GM19455 (cell line): ENCODE measurements around the gene DNAJC1.

Source experiments
- ATAC-seq: cut with Tn5 transposase; IDR thresholded peaks from one replicate; pipeline ENCODE4 v1.9.1; 2021; ENCODE audit not compliant: unreplicated experiment

Gene DNAJC1

DNA sequence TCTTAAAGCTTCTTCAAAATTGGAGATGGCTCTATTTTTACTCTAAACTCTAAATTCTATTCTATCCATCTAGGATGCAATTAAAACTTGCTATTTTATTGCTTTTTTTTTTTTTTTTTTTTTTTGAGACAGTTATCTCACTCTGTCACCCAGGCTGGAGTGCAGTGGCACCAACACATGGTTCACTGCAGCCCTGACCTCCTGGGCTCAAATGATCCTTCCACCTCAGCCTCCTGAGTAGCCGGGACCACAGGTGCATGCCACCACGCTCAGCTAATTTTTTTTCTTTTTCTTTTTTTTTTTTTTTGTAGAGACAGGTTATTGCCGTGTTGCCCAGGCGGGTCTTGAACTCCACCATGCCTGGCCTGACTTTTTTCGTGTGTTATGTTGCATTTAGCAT lies 41.2 kb downstream of the DNAJC1 start:
- ATAC-seq = no peak

DNA sequence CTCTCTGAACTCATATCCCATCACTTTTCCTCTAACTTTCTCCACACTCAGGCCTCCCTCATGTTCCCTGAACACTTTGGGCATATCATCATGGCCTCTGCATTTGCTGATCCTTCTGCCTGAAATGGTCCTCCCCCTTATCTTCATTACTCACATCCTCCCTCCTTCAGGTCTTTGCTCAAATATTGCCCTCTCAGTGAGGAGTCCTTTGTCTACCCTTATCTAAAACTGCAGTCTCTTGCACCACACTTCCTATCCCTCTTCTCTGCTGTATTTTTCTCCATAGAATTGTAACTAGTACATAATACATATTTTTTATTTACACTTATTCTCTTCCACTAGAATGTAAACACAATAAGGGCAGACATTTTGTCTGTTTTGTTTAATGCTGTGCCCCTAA lies 41.7 kb downstream of the DNAJC1 start:
- ATAC-seq = no peak

- no peak for ATAC-seq
These were observed 43.5 kb downstream of the DNAJC1 start for GRCh38 chr10:21959998-21960397.

GRCh38 chr10:21954690-21955089 lies 48.8 kb downstream of the DNAJC1 start:
- no peak for ATAC-seq

GRCh38 chr10:21954132-21954531 lies 49.4 kb downstream of the DNAJC1 start:
- no peak for ATAC-seq

GRCh38 chr10:21953585-21954057 lies 49.9 kb downstream of the DNAJC1 start:
- no peak for ATAC-seq

DNA sequence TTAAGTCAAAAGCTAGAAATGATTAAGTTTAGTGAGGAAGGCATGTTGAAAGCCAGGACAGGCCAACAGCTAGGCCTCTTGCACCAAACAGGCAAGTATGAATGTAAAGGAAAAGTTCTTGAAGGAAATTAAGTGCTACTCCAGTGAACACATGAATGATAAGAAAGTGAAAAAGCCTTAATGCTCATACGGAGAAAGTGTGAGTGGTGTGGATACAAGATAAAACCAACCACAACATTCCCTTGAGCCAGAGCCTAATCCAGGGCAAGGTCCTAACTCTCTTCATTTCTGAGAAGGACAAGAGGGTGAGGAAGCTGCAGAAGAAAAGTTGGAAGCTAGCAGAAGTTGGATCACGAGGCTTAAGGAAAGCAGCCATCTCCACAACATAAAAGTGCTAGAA lies 53.0 kb downstream of the DNAJC1 start:
- ATAC-seq = no peak

DNA sequence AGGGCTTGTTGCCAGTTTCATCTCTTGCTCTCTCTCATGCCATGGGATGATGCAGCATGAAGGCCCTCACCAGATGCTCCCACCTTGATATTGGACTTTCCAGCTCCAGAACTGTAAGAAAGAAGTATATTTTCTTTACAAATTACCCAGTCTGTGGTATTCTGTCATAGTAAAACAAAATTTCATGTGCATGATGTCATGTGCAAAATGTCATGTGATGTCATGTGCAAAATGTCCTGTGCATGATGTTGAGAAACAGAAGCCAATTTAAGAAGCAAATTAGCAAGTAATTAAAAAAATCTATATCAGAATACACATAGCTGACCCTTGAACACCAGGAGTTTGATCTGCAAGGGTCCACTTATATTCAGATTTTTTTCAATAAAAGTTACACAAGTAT lies 56.6 kb downstream of the DNAJC1 start:
- ATAC-seq = no peak

DNA sequence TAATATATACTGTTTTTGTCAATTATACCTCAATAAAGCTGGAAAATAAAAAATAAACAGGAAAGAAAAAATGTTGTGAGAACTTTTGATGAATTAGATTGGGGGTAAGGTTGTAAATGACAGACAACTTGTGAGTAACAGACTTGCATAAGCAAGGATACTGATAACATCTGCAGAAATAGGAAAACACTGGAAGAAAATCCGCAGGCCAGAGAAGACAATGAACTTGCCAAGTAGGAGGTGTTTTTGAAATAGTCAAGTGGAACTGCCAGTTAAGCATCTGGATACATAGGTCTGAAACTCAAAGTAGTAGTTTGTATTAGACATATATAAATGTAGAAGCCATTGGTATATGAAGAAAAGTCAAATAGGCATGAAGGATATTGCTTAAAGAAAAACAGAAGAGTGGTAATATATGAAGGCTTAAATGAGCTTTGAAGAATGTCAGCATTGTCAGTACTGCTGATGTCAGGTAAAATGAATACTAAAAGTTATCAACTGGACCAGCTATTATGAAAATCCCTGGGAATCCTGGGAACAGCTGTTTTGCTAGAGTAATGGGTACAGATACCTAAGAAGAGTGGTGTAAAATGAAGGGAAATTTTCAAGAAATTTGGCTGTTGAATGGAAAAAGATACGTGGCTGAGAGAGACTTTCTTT lies 58.7 kb downstream of the DNAJC1 start:
- no peak for ATAC-seq

DNA sequence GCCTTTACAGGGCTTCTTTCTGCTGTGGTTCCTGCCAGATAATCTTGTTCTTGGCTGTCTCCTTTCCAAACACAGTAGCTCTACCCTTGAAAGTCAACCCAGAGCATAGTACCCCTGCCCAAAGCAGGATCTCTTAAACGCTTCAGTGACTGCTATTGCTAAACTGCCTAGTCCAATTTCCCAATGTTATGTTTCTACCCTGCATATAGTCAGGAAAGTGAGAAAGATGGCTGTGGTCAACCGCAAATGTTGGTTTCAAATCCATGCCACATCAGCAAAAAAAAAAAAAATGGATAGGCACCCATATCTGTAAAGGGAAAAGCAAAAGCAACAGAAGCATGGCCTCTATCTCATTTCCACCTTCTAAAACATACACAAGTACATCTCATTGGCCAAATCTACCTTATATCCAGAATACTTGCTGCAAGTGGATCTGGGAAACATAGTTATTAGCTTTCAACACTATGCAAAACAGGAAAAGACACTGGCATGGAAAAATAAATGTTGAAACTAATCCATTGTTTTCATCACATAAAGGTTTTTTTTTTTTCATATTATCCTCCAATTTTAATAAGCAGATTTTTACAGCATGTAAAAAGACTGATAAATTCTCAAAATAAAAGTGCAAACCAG lies 59.8 kb downstream of the DNAJC1 start:
- no peak for ATAC-seq

GRCh38 chr10:21935439-21936023 lies 68.0 kb downstream of the DNAJC1 start:
- no peak for ATAC-seq

DNA sequence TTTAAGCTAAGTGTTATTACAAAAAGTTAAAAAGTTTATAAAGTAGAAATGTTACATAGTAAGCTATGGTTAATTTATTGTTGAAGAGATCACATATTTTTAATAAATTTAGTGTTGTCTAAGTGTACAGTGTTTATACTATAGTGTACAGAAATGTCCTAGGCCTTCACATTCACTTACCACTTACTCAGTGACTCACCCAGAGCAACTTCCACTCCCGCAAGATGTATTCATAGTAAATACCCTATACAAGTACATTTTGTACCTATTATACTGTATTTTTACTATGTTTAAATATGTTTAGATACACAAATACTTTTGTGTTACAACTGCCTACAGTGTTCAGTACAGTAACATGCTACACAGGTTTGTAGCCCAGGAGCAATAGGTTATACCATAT lies 69.2 kb downstream of the DNAJC1 start:
- ATAC-seq = no peak

GRCh38 chr10:21929070-21929469 lies 74.5 kb downstream of the DNAJC1 start:
- ATAC-seq = no peak

GRCh38 chr10:21927631-21928353 lies 75.7 kb downstream of the DNAJC1 start:
- ATAC-seq = no peak

- ATAC-seq = no peak
These were observed 76.6 kb downstream of the DNAJC1 start for GRCh38 chr10:21926949-21927348.

- ATAC-seq = no peak
These were observed 77.1 kb downstream of the DNAJC1 start for GRCh38 chr10:21926358-21926925.

DNA sequence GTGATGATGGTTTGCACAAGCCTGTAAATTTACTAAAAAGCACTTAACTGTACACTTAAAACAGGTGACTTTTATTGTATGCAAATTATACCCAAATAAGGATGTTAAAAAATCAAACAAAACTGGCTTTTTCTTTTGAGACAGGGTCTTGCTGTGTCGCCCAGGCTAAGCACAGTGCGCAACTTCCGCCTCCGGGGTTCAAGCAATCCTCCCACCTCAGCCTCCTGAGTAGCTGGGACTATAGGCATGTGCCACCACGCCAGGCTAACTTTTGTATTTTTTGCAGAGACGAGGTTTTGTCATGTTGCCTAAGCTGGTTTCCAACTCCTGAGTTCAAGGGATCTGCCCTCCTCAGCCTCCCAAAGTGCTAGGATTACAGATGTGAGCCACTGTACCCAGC lies 77.7 kb downstream of the DNAJC1 start:
- no peak for ATAC-seq

GRCh38 chr10:21924511-21924910 lies 79.0 kb downstream of the DNAJC1 start:
- ATAC-seq = no peak

GRCh38 chr10:21920633-21921032 lies 82.9 kb downstream of the DNAJC1 start:
- no peak for ATAC-seq

DNA sequence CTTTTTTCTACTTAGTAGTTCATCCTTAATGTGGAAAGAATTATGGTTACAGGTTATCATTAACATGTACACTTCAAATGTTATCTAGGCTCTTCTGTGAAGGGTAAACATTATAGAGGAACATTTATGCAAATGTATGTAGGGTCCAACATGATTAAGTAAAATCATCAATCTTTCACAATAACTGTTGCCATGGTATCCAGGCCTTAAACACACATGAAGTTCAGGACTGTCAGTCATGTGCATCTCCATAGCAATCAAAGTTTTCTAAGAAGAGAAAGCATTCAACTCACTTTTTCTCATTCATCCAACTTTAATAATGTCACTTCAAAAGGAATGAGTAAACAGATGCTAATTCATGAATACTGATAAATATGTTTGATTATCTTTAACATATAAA lies 83.6 kb downstream of the DNAJC1 start:
- ATAC-seq = no peak

GRCh38 chr10:21919117-21919516 lies 84.4 kb downstream of the DNAJC1 start:
- ATAC-seq = no peak
